K562 (cell line): ENCODE measurements around the gene OOSP2. TPM values are rescaled to one million over a fixed set of nuclear protein-coding genes. Genes with fewer than 3 reads are reported as not detected.

Experiments
- BCOR ChIP-seq: fragments of 450-650 bp; IDR thresholded peaks from 2 replicates; pipeline ENCODE4 v1.6.1; 2016
- KDM1A ChIP-seq, 2 experiments: fragments of 450-650 bp; IDR thresholded peaks; 2 replicates each; pipeline ENCODE4 v1.6.1; 2016; ENCODE audit warnings: mild to moderate bottlenecking in 2 of 2
- MEF2D ChIP-seq: conservative IDR thresholded peaks from 2 replicates; pipeline ENCODE4 v1.6.1; 2016; ENCODE audit warnings: low read depth, missing genetic modification characterization, missing compliant biosample characterization
- NFE2 ChIP-seq: IDR thresholded peaks from 2 replicates; pipeline ENCODE4 v1.6.1; 2014; ENCODE audit warnings: antibody characterized with exemption, low read depth
- PHTF2 ChIP-seq: fragments of 250-450 bp; sonication (Bioruptor Pico); IDR thresholded peaks from 2 replicates; pipeline ENCODE4 v1.5.0; 2021; ENCODE audit warnings: mild to moderate bottlenecking
- SAFB2 ChIP-seq: fragments of 200-400 bp; formaldehyde crosslinking; IDR thresholded peaks from 2 replicates; pipeline ENCODE4 v1.6.1; 2018; ENCODE audit warnings: borderline replicate concordance, low read length, low read depth, moderate library complexity; ENCODE audit not compliant: severe bottlenecking
- polyA plus RNA-seq, 8 experiments: library from polyadenylated mRNA; depleted of rRNA in 4 of 8; stranded (reverse) in 5 of 8; unstranded in 3 of 8; fragments of >200 nt; fragmentation: Nextera tagmentation in 2 of 8; fragmentation: Illumina TruSeq in 1 of 8; extraction: Ambion mirVana in 2 of 8; extraction: Trizol in 1 of 8; gene quantifications; 2 replicates each; pipeline versions ENCODE4 v1.2.1 to v1.2.3, GENCODE V29; 2011 to 2014; ENCODE audit warnings: inconsistent platforms in 1 of 8, missing spikeins in 1 of 8
- total RNA-seq, 7 experiments: library from RNA; depleted of rRNA in 6 of 7; stranded (reverse); fragments of >200 nt in 6 of 7; fragmentation: Illumina TruSeq in 2 of 7; extraction: Trizol in 2 of 7; gene quantifications; 2 replicates each; pipeline versions ENCODE4 v1.2.1 to v1.2.3, GENCODE V29; 2011 to 2021; ENCODE audit warnings: low replicate concordance in 1 of 7
- TF ChIP-seq, protein P1 (sequence below), 2 experiments: fragments of 450-650 bp; IDR thresholded peaks; 2 replicates each; pipeline ENCODE4 v1.6.1; 2016; ENCODE audit warnings: mild to moderate bottlenecking in 2 of 2, borderline replicate concordance in 1 of 2, low read depth in 1 of 2, moderate library complexity in 1 of 2

The OOSP2 gene
- total and polyA plus RNA-seq, 9 of the 15 experiments (the other 6 are each of a cell fraction or from before 2014, with no cell fraction given), result 0.14 to 1.5 (median 0.32) TPM; not detected in 4

DNA sequence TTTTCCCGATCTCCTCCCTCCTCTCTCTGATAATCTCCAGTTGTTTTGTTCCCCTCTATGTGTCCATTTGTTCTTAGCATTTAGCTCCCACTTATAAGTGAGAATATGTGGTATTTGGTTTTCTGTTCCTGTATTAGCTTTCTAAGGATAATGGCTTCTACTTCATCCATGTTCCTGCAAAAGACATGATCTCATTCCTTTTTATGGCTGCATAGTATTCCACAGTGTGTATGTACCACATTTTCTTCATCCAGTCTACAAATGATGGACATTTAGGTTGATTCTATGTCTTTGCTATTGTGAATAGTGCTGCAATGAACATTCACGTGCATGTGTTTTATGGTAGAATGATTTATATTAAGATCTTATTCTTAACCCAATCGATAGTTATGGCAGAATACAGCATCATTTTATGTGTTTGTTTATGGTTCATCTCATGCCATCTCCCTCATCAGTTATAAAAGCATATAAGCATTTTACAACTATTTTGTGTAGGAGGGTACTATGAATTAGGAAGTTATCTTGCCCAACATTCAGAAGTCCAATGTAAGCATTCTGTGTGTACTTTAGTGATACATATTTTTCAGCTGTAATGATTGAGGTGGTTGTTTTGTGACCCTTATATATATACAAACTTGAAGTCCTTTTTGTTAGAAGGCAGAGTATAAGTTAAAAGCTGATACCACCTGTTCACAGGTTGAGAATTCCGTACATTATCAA lies 19.5 kb downstream of the OOSP2 start (continued):
- TF ChIP-seq, protein P1, sequence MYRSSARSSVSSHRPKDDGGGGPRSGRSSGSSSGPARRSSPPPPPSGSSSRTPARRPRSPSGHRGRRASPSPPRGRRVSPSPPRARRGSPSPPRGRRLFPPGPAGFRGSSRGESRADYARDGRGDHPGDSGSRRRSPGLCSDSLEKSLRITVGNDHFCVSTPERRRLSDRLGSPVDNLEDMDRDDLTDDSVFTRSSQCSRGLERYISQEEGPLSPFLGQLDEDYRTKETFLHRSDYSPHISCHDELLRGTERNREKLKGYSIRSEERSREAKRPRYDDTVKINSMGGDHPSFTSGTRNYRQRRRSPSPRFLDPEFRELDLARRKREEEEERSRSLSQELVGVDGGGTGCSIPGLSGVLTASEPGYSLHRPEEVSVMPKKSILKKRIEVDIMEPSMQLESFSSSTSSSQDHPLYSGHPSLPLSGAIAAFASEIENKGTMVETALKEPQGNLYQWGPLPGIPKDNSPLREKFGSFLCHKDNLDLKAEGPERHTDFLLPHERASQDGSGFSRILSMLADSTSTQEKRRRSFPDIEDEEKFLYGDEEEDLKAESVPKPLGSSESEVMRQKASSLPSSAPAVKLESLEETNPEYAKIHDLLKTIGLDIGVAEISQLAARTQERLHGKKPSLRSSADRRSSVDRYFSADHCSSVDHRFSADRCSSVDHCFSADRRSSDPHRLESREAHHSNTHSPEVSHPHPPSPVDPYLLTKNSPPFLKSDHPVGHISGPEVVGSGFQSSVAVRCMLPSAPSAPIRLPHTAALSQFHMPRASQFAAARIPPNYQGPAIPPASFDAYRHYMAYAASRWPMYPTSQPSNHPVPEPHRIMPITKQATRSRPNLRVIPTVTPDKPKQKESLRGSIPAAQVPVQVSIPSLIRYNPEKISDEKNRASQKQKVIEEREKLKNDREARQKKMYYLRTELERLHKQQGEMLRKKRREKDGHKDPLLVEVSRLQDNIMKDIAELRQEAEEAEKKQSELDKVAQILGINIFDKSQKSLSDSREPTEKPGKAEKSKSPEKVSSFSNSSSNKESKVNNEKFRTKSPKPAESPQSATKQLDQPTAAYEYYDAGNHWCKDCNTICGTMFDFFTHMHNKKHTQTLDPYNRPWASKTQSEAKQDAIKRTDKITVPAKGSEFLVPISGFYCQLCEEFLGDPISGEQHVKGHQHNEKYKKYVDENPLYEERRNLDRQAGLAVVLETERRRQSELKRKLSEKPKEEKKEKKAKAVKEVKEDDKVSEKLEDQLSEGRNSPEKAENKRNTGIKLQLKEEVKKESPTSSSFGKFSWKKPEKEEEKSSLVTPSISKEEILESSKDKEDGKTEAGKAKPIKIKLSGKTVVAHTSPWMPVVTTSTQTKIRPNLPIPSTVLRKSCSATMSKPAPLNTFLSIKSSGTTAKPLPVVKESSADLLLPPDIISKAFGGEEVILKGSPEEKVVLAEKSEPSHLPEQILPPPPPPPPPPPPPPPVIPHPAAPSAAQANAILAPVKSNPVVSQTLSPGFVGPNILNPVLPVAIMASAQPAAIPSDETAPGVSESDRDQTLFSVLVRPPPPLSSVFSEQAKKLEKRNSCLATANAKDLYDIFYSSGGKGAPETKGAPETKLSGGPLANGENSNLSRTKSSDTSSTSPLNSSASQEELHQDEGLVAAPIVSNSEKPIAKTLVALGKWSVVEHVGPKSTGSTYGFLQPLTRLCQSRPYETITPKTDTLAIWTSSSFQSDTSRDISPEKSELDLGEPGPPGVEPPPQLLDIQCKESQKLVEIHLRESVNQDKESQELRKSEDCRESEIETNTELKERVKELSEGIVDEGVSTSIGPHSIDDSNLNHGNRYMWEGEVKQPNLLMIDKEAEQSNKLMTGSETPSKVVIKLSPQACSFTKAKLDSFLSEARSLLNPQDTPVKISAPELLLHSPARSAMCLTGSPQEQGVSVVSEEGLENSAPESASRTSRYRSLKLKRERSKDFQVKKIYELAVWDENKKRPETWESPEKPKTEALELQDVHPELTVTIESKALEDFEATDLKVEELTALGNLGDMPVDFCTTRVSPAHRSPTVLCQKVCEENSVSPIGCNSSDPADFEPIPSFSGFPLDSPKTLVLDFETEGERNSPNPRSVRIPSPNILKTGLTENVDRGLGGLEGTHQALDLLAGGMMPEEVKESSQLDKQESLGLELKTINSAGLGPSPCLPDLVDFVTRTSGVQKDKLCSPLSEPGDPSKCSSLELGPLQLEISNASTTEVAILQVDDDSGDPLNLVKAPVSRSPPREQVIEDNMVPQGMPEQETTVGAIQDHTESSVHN (IDR thresholded peaks at IDR 0.05; ENCODE audit: borderline replicate concordance in 1 of 2, low read depth in 1 of 2), result no peak
- TF ChIP-seq NFE2 (no peak), KDM1A (IDR thresholded peaks at IDR 0.05) (peak in 1 of 2 experiments; percentile 50; a peak in 1 of 4 replicates), PHTF2 (CRISPR knock-in tag) (no peak), MEF2D (no peak), BCOR (peak; percentile 78), SAFB2 (no peak)
